Mesenchymal stem cell (in vitro differentiated cells and primary cell): Measurements from ENCODE around the gene CLIC4.
"Not testable (repeated sequence)": the region's sequence is repeated elsewhere in the genome, so short reads cannot be mapped to it uniquely, and the experiment has no call there.

Experiments
- DNase-seq: peaks from one replicate; pipeline ENCODE4 v3.0.0-alpha.2; 2013
- H2AFZ ChIP-seq: one replicate; pipeline ENCODE4 v1.6.1; 2013; ENCODE audit warnings: low read depth, mild to moderate bottlenecking, control low read depth, inconsistent platforms, low read length, moderate library complexity
- H2AK5ac ChIP-seq: 2 replicates; pipeline ENCODE4 v1.6.1; 2013; ENCODE audit warnings: low read length, moderate library complexity, mild to moderate bottlenecking, inconsistent platforms; ENCODE audit not compliant: severe bottlenecking
- H2BK120ac ChIP-seq: one replicate; pipeline ENCODE4 v1.6.1; 2013; ENCODE audit warnings: low read depth, mild to moderate bottlenecking, inconsistent platforms, low read length, moderate library complexity
- H2BK12ac ChIP-seq, 2 experiments: one replicate each; pipeline ENCODE4 v1.6.1; 2013; ENCODE audit warnings: inconsistent platforms in 2 of 2, low read length in 2 of 2, mild to moderate bottlenecking in 2 of 2, moderate library complexity in 2 of 2, control low read depth in 1 of 2
- H2BK15ac ChIP-seq: one replicate; pipeline ENCODE4 v1.6.1; 2013; ENCODE audit warnings: mild to moderate bottlenecking, low read depth, inconsistent platforms; ENCODE audit not compliant: poor library complexity, severe bottlenecking
- H2BK5ac ChIP-seq: 2 replicates; pipeline ENCODE4 v1.6.1; 2013; ENCODE audit warnings: low read depth, mild to moderate bottlenecking, low read length, control low read depth, inconsistent platforms; ENCODE audit not compliant: poor library complexity, severe bottlenecking
- H3K14ac ChIP-seq, 2 experiments: one replicate each; pipeline ENCODE4 v1.6.1; 2013; ENCODE audit warnings: inconsistent platforms in 2 of 2, low read length in 2 of 2, control low read depth in 1 of 2, mild to moderate bottlenecking in 1 of 2, moderate library complexity in 1 of 2
- H3K18ac ChIP-seq, 2 experiments: one replicate each; pipeline ENCODE4 v1.6.1; 2013; ENCODE audit warnings: inconsistent platforms in 2 of 2, low read length in 2 of 2, control low read depth in 1 of 2, low read depth in 1 of 2, mild to moderate bottlenecking in 1 of 2
- H3K23ac ChIP-seq, 2 experiments: one replicate each; pipeline ENCODE4 v1.6.1; 2013; ENCODE audit warnings: inconsistent platforms in 2 of 2, low read length in 2 of 2, mild to moderate bottlenecking in 2 of 2, moderate library complexity in 2 of 2, control low read depth in 1 of 2
- H3K27ac ChIP-seq: 2 replicates; pipeline ENCODE4 v1.5.1; 2013; ENCODE audit warnings: mild to moderate bottlenecking, moderate library complexity, low read length, control low read depth, inconsistent platforms; ENCODE audit not compliant: poor library complexity, severe bottlenecking
- H3K27me3 ChIP-seq, 2 experiments: 2 replicates each; pipeline versions ENCODE4 v1.6.1 to v1.7.0; 2013; ENCODE audit warnings: low read length in 2 of 2, mild to moderate bottlenecking in 2 of 2, moderate library complexity in 2 of 2, control low read depth in 1 of 2, inconsistent platforms in 1 of 2; ENCODE audit not compliant: control insufficient read depth in 1 of 2, insufficient read depth in 1 of 2
- H3K36me3 ChIP-seq, 2 experiments: 2 replicates each; pipeline versions ENCODE4 v1.6.1 to v1.7.0; 2013; ENCODE audit warnings: low read length in 2 of 2, control low read depth in 1 of 2, inconsistent platforms in 1 of 2, low read depth in 1 of 2, mild to moderate bottlenecking in 1 of 2; ENCODE audit not compliant: insufficient read depth in 2 of 2, control insufficient read depth in 1 of 2
- H3K4ac ChIP-seq, 2 experiments: one replicate each; pipeline ENCODE4 v1.6.1; 2013; ENCODE audit warnings: inconsistent platforms in 2 of 2, low read length in 2 of 2, mild to moderate bottlenecking in 2 of 2, moderate library complexity in 2 of 2, control low read depth in 1 of 2, low read depth in 1 of 2
- H3K4me1 ChIP-seq: 2 replicates; pipeline ENCODE4 v1.6.1; 2013; ENCODE audit warnings: low read depth, low read length, control low read depth; ENCODE audit not compliant: control insufficient read depth, insufficient read depth
- H3K4me2 ChIP-seq: 2 replicates; pipeline ENCODE4 v1.6.1; 2013; ENCODE audit warnings: low read length, mild to moderate bottlenecking, inconsistent platforms; ENCODE audit not compliant: poor library complexity, severe bottlenecking
- H3K4me3 ChIP-seq, 2 experiments: 2 replicates each; pipeline versions ENCODE4 v1.5.1 to v1.7.0; 2013; ENCODE audit warnings: low read length in 2 of 2, mild to moderate bottlenecking in 2 of 2, control low read depth in 1 of 2, low read depth in 1 of 2; ENCODE audit not compliant: insufficient read depth in 1 of 2
- H3K79me1 ChIP-seq: replicated peaks from 2 replicates; pipeline ENCODE4 v1.6.1; 2013; ENCODE audit warnings: mild to moderate bottlenecking, control low read depth, low read length, inconsistent platforms; ENCODE audit not compliant: poor library complexity, severe bottlenecking
- H3K9ac ChIP-seq: 2 replicates; pipeline ENCODE4 v1.7.0; 2013; ENCODE audit warnings: mild to moderate bottlenecking, low read length, moderate library complexity
- H3K9me3 ChIP-seq: 2 replicates; pipeline ENCODE4 v1.7.0; 2013; ENCODE audit warnings: mild to moderate bottlenecking, low read length; ENCODE audit not compliant: control insufficient read depth
- H4K8ac ChIP-seq: one replicate; pipeline ENCODE4 v1.6.1; 2013; ENCODE audit warnings: inconsistent platforms, mild to moderate bottlenecking, low read length, moderate library complexity
- H4K91ac ChIP-seq: one replicate; pipeline ENCODE4 v1.6.1; 2013; ENCODE audit warnings: mild to moderate bottlenecking, low read length, inconsistent platforms
- WGBS: methylation state at CpG from one replicate; pipeline ENCODE4 v1.1.7; 2013; ENCODE audit warnings: mixed read lengths; 5-methylcytosine and 5-hydroxymethylcytosine counted together

CLIC4 gene

GRCh38 chr1:24793447-24794129 lies 48.3 kb downstream of the CLIC4 start:
- H2BK5ac ChIP-seq, result no peak overlapping the region
- H3K9ac ChIP-seq, result peak overlapping the region; percentile 63
- no peak overlapping the region for H3K4me2 ChIP-seq
- peaks cover 0 to 14% of the 10 kb centered on the region in 2 experiments for H3K36me3 ChIP-seq
- H3K14ac ChIP-seq, result no peak overlapping the region
- no peak overlapping the region for H2AK5ac ChIP-seq
- H3K4me1 ChIP-seq, result peaks cover 3% of the 10 kb centered on the region
- WGBS, result 33% methylated on average over 3 of the region's 4 CpGs
- no peak overlapping the region for H2BK12ac ChIP-seq
- H3K18ac ChIP-seq, result no peak overlapping the region
- no peak overlapping the region for H4K91ac ChIP-seq
- no peak overlapping the region for H2AFZ ChIP-seq
- DNase-seq, result peak; percentile 88
- no peak overlapping the region for H3K4ac ChIP-seq
- no peak overlapping the region for H2BK15ac ChIP-seq
- H3K23ac ChIP-seq, result no peak overlapping the region
- peaks cover 4% of the 10 kb centered on the region for H3K79me1 ChIP-seq
- no peak overlapping the region for H3K4me3 ChIP-seq
- H3K27ac ChIP-seq, result peak overlapping the region; percentile 9
- H4K8ac ChIP-seq, result no peak overlapping the region
- H2BK120ac ChIP-seq, result no peak overlapping the region
- no peaks in the 10 kb centered on the region for H3K27me3 ChIP-seq
- H3K9me3 ChIP-seq, result no peaks in the 10 kb centered on the region

- Histone ChIP-seq H3K36me3 (peaks cover under 1 to 12% of the 10 kb centered on the region in 2 experiments), H3K9ac (peak overlapping the region; percentile 63)
- H3K4me3 ChIP-seq, H2BK5ac ChIP-seq, H3K27me3 ChIP-seq, H2BK120ac ChIP-seq, H2BK12ac ChIP-seq, H3K4ac ChIP-seq, H3K14ac ChIP-seq, H3K4me2 ChIP-seq, DNase-seq, H2AK5ac ChIP-seq, H3K23ac ChIP-seq, H4K8ac ChIP-seq, H3K9me3 ChIP-seq, H2AFZ ChIP-seq, H3K4me1 ChIP-seq, H3K27ac ChIP-seq, H4K91ac ChIP-seq, H2BK15ac ChIP-seq, H3K79me1 ChIP-seq, H3K18ac ChIP-seq: not testable (repeated sequence)
- no CpG with 5 or more reads among the region's 2 CpGs for WGBS
Observed at GRCh38 chr1:24794130-24794502, 48.9 kb downstream of the CLIC4 start.

DNA sequence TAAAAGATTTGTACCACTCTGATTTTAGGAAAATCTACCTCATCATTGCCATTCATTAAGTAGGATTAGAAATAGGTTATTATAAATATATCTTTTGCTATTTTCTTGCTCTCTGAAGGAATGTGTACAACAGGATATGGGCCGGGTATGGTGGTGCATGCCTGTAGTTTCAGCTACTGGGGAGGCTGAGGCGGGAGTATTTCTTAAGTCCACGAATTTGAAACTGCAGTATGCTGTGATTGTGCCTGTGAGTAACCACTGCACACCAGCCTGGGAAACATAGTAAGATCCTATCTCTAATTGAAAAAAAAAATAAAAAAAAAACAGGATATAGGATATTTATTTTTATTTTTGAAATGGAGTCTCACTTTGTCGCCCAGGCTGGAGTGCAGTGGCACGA lies 50.0 kb downstream of the CLIC4 start:
- H2AK5ac ChIP-seq, result no peak overlapping the region
- no peak overlapping the region for H3K4ac ChIP-seq
- no peak overlapping the region for H2BK12ac ChIP-seq
- H4K8ac ChIP-seq, result no peak overlapping the region
- no peak overlapping the region for H3K18ac ChIP-seq
- no peak overlapping the region for H2BK120ac ChIP-seq
- peaks cover 3 to 12% of the 10 kb centered on the region in 2 experiments for H3K36me3 ChIP-seq
- no peak overlapping the region for H2BK15ac ChIP-seq
- H3K4me3 ChIP-seq, result no peak overlapping the region
- DNase-seq, result no peak
- no peak overlapping the region for H3K27ac ChIP-seq
- peaks cover 3% of the 10 kb centered on the region for H3K4me1 ChIP-seq
- no peaks in the 10 kb centered on the region for H3K9me3 ChIP-seq
- whole genome bisulfite sequencing, result 96% methylated on average over 3 of the region's 5 CpGs
- no peak overlapping the region for H3K23ac ChIP-seq
- no peak overlapping the region for H3K4me2 ChIP-seq
- H2BK5ac ChIP-seq, result no peak overlapping the region
- H3K9ac ChIP-seq, result no peak overlapping the region
- H4K91ac ChIP-seq, result no peak overlapping the region
- H3K79me1 ChIP-seq, result peaks cover 2% of the 10 kb centered on the region
- peak overlapping the region in 1 of 2 experiments; percentile 55 for H3K14ac ChIP-seq
- H3K27me3 ChIP-seq, result no peaks in the 10 kb centered on the region
- no peak overlapping the region for H2AFZ ChIP-seq

DNA sequence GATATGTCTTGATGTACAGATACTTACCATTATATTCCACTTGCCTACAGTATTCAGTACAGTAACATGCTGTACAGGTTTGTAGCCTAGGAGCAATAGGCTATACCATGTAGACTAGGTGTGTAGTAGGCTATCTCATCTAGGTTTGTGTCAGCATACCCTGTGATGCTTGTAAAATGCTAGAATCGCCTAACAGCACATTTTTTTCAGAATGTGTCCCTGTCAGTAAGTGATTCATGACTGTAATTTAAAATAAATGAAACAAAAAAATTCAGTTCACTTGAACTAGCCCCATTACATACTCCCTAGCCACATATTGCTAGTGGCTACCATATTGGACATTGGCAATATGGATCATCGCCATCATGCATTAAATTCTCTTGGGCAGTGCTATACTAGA lies 51.3 kb downstream of the CLIC4 start:
- no peak for DNase-seq
- Histone ChIP-seq H4K8ac (no peak overlapping the region), H2BK12ac (no peak overlapping the region), H3K9me3 (no peaks in the 10 kb centered on the region), H2AFZ (no peak overlapping the region), H3K4me2 (no peak overlapping the region), H3K4ac (no peak overlapping the region), H3K4me3 (no peak overlapping the region), H3K27ac (no peak overlapping the region), H2BK5ac (no peak overlapping the region), H3K79me1 (no peaks in the 10 kb centered on the region), H3K27me3 (no peaks in the 10 kb centered on the region), H3K4me1 (no peaks in the 10 kb centered on the region), H3K18ac (no peak overlapping the region), H3K36me3 (peaks cover 3 to 15% of the 10 kb centered on the region in 2 experiments), H3K9ac (no peak overlapping the region), H4K91ac (no peak overlapping the region), H2BK120ac (no peak overlapping the region), H2AK5ac (no peak overlapping the region), H3K14ac (no peak overlapping the region), H3K23ac (no peak overlapping the region), H2BK15ac (no peak overlapping the region)
- WGBS, result no CpG with 5 or more reads among the region's 2 CpGs
